Upper lobe of right lung (tissue), 1 donor: ENCODE results near the gene TENT4A. TPM values are rescaled to one million over a fixed set of nuclear protein-coding genes. Genes with fewer than 3 reads are reported as not detected.
"Not testable (repeated sequence)": the region's sequence is repeated elsewhere in the genome, so short reads cannot be mapped to it uniquely, and the experiment has no call there.

Experiments
- ATAC-seq: fragments of 200-7000 bp; cut with Tn5 transposase; one replicate; pipeline ENCODE4 v1.9.1; 2020; ENCODE audit warnings: mild to moderate bottlenecking, moderate library complexity
- DNase-seq: peaks from one replicate; pipeline ENCODE4 v3.0.0-alpha.2; 2020
- H3K27ac ChIP-seq: fragments of 200-600 bp; one replicate; pipeline ENCODE4 v1.8.0; 2022
- H3K27me3 ChIP-seq: fragments of 200-600 bp; one replicate; pipeline ENCODE4 v1.8.0; 2022; ENCODE audit warnings: mild to moderate bottlenecking
- H3K36me3 ChIP-seq: fragments of 200-600 bp; one replicate; pipeline ENCODE4 v1.8.0; 2022
- H3K4me1 ChIP-seq: fragments of 200-600 bp; one replicate; pipeline ENCODE4 v1.8.0; 2022
- H3K4me3 ChIP-seq: fragments of 200-600 bp; one replicate; pipeline ENCODE4 v1.8.0; 2022; ENCODE audit warnings: mild to moderate bottlenecking
- H3K9me3 ChIP-seq: fragments of 200-600 bp; one replicate; pipeline ENCODE4 v1.8.0; 2022
- intact Hi-C: fragments of 100-400 bp; cut with DNase I; formaldehyde crosslinking; loops from one replicate; pipeline ENCODE4 v1.11.0; 2022
- long read RNA-seq: library from polyadenylated mRNA; unstranded; transcript quantifications from one replicate; pipeline ENCODE4 v2.0.0, GENCODE V29; 2021
- total RNA-seq: library from RNA; stranded (reverse); fragmentation: NEBNext Ultra II Directional; extraction: Animal tissue kit (Norgen Biotek cat#: 25700); gene quantifications from one replicate; pipeline ENCODE4 v1.2.1, GENCODE V29; 2021
- TF ChIP-seq, protein P1 (sequence below): fragments of 200-600 bp; IDR thresholded peaks from one replicate; pipeline ENCODE4 v1.8.0; 2022; ENCODE audit warnings: antibody characterized with exemption
- donor health status: DM: no; HTN: yes; CAD: no; lungs with severe emphysema.

TENT4A gene
- total RNA-seq: 19.9 TPM
- long read RNA-seq, full-length matches to known transcripts: 13 of 34 reads
- long read RNA-seq, partial matches to known transcripts: 10 of 34 reads
- long read RNA-seq, other reads (novel, unspliced or antisense): 11 of 34 reads

DNA sequence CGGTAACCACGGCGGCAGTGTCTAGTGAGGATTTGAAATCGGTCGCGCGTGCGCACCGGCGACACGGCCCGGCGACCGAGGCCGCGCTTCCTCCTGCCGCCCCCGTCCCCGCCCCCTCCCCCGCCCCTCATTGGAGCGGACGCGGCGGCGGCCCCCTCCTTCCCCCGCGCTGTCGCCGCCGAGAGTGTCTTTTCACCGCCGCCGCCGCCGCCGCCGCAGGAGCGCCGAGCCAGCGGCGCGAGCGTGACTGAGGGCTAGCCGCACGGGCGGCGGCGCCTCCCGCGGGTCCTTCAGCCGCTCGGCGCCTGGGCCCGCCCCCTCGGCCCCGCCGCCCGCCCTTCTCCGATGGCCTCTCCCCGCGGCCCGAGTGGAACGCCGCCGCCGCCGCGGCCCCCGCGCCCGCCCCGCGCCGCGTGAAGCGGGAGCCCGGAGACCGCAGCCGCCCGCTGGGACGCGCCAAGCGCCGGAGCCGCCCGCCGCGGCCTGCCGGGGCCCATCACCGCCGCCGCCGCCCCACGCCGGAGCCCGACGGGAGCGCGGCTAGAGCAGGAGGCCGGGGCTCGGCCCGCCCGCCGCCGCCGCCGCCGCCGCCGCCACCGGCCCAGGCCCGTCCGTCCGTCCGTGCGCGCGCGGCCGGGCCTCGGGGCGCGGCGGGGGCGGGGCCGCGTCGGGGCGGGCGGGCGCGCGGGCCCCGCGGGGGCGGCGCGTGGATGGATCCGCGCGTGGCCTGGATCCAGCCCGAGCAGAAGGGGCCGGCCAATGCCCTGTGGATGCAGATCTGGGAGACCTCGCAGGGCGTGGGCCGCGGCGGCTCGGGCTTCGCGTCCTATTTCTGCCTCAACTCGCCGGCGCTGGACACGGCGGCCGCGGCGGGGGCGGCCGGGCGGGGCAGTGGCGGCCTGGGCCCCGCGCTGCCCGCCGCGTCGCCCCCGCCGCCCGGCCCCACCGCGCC is at the start of gene TENT4A:
TENT4A (plus strand) TSS at position 159 of the 952 bp plus-strand sequence; CDS start at position 711, 552 bp downstream.
- H3K4me3 ChIP-seq: peak within 1 kb of the TSS; percentile 83
- TF ChIP-seq, protein P1, sequence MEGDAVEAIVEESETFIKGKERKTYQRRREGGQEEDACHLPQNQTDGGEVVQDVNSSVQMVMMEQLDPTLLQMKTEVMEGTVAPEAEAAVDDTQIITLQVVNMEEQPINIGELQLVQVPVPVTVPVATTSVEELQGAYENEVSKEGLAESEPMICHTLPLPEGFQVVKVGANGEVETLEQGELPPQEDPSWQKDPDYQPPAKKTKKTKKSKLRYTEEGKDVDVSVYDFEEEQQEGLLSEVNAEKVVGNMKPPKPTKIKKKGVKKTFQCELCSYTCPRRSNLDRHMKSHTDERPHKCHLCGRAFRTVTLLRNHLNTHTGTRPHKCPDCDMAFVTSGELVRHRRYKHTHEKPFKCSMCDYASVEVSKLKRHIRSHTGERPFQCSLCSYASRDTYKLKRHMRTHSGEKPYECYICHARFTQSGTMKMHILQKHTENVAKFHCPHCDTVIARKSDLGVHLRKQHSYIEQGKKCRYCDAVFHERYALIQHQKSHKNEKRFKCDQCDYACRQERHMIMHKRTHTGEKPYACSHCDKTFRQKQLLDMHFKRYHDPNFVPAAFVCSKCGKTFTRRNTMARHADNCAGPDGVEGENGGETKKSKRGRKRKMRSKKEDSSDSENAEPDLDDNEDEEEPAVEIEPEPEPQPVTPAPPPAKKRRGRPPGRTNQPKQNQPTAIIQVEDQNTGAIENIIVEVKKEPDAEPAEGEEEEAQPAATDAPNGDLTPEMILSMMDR: no peak
- intact Hi-C loops: no loop called here
- H3K27me3 ChIP-seq: no peaks in the 10 kb centered on the region
- DNase-seq: peak; percentile 75
- H3K4me1 ChIP-seq: peaks cover 37% of the 10 kb centered on the region
- no peaks in the 10 kb centered on the region for H3K36me3 ChIP-seq
- H3K27ac ChIP-seq: peak within 1 kb of the TSS; percentile 96
- ATAC-seq: peak; percentile 1
- H3K9me3 ChIP-seq: no peaks in the 10 kb centered on the region

DNA sequence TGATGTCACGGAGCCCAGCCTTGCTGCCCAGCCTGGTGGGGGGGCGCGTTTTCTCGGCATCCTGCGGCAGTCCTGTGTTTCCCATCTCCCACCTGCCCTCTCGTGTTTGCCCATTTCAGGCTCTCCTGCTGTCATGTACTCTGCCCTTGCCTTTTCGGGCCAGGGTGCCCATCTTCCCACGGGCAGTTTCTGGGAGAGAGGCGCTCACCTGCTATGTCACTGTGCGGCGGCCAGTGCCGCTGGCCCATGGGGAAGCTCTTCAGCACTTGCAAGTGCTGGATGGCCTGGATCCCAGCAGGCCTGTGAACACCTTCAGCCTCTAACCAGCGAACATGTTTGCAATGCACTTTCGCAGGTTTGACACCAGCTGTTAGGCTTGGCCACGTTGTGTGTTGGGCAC is 46.5 kb upstream of the TENT4A start:
- TF ChIP-seq, protein P1: no peak
- Histone ChIP-seq H3K4me3 (no peak overlapping the region), H3K27me3 (no peaks in the 10 kb centered on the region), H3K27ac (no peak overlapping the region), H3K4me1 (no peaks in the 10 kb centered on the region), H3K36me3 (no peaks in the 10 kb centered on the region), H3K9me3 (no peaks in the 10 kb centered on the region)
- no peak for DNase-seq
- intact Hi-C loops: no loop called here
- ATAC-seq: no peak

DNA sequence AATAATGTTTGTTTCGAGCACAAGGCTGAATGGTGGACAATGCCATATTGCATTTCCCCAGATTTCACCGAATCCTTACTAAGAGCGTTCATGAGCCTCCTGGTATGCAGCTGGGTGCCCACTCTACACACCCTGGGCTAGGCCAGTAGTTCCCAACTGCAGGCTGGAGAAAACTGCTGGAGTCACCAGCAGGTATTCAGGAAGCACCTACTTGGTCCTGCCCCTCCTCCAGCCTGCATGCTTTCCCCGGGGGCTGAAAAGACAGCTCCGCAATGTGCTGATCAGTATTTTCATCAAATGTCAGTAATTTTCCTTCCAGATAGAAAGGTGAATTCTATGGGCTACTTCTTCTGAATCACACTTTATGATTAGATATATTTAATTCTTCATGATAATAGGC is 45.6 kb upstream of the TENT4A start:
- Histone ChIP-seq H3K4me3 (no peak overlapping the region), H3K36me3 (no peaks in the 10 kb centered on the region), H3K27ac (no peak overlapping the region), H3K4me1 (no peaks in the 10 kb centered on the region), H3K27me3 (no peaks in the 10 kb centered on the region), H3K9me3 (no peaks in the 10 kb centered on the region)
- no peak for ATAC-seq
- TF ChIP-seq, protein P1: no peak
- intact Hi-C loops: no loop called here
- DNase-seq: no peak

DNA sequence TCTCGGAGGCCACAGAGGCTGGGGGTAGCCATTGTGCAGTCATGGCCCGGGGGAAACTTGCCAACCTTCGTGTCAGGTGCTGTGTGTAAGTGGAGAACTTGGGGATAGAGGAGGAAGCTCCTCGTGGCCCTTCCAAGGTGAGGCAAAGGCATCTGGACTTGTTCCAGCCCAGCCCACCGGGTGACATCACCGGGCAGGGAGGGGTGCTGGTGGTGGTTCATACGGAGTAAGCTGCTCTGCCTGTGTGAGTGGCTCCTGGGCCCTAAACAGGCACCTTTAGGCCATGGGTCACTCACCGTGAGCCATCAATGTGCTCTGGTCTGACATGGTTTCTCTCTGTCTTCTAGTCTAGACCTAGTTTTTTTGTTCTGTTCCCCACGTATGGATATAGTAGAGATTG is 44.5 kb upstream of the TENT4A start:
- H3K9me3 ChIP-seq, ATAC-seq, intact Hi-C loops, H3K36me3 ChIP-seq, H3K27me3 ChIP-seq, H3K4me1 ChIP-seq, H3K27ac ChIP-seq, H3K4me3 ChIP-seq, DNase-seq: not testable (repeated sequence)

DNA sequence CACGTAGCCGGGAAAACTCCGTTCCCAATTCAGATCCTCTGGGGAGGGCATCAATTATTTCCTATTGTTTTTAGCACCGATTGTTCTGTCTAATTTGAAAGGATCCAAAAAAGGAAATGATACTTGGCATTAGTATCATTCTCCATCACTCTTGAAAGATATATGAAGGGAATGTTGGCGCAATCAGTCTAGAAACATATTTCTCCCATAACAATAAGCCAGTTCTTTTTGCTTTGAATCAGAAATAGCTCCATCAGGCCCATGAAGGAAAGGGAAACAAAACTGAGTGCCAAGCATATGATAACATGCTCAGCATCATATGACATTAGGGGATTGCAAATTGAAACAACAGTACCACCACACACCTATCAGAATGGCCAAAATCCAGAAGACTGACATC is 40.2 kb upstream of the TENT4A start:
- TF ChIP-seq, protein P1: no peak
- H3K36me3 ChIP-seq: no peaks in the 10 kb centered on the region
- no peak overlapping the region for H3K4me3 ChIP-seq
- ATAC-seq (no peak), DNase-seq (no peak)
- H3K4me1 ChIP-seq: no peaks in the 10 kb centered on the region
- intact Hi-C loops: no loop called here
- no peaks in the 10 kb centered on the region for H3K9me3 ChIP-seq
- no peak overlapping the region for H3K27ac ChIP-seq
- no peaks in the 10 kb centered on the region for H3K27me3 ChIP-seq

DNA sequence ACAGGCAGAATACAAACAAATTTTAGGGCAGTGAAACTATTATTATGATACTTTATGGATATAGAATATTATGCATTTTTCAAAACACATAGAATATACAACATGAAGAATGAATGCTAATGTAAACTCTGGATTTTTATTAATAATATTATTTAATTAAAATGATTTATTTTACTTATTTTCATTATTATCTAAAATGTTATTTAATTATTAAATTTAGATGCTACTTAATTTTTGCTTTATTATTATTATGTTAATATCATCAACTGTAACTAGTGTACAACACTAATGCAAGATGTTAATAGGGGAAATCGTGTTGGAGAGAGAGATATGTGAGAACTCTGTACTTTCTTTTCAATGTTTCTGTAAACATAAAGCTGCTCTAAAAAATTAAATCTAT is 39.3 kb upstream of the TENT4A start:
- no peaks in the 10 kb centered on the region for H3K9me3 ChIP-seq
- no peaks in the 10 kb centered on the region for H3K27me3 ChIP-seq
- no peak overlapping the region for H3K4me3 ChIP-seq
- H3K36me3 ChIP-seq: no peaks in the 10 kb centered on the region
- TF ChIP-seq, protein P1: no peak
- intact Hi-C loops: no loop called here
- no peak for DNase-seq
- no peaks in the 10 kb centered on the region for H3K4me1 ChIP-seq
- no peak for ATAC-seq
- no peak overlapping the region for H3K27ac ChIP-seq
